NOMO-1 (cell line): Measurements from ENCODE around the gene COQ8B.
A peak's percentile ranks its signal among the peaks of the same experiment; 100 is the strongest.
"Not testable (repeated sequence)": the region's sequence is repeated elsewhere in the genome, so short reads cannot be mapped to it uniquely, and the experiment has no call there.

Experiments used
- DNase-seq, 2 experiments: peaks; one replicate each; lab custom pipeline; 2025; ENCODE audit not compliant: unreplicated experiment in 2 of 2; lab: John Stamatoyannopoulos, UW

Gene COQ8B

GRCh38 chr19:40716482-40717324 lies at the start of gene COQ8B, which contains the start of gene ITPKC:
TSS of gene COQ8B (minus strand) at chr19:40716886. CDS start at chr19:40714632, 2,254 bp downstream.
TSS of gene ITPKC (plus strand) at chr19:40717112. CDS start at chr19:40717136, 24 bp downstream.
- DNase-seq, result peak; percentile 88 to 95

- not testable (repeated sequence) for DNase-seq
Observed at GRCh38 chr19:40766385-40766784, 49.7 kb upstream of the COQ8B start.

- no peak for DNase-seq
Observed at GRCh38 chr19:40763963-40764362, 47.3 kb upstream of the COQ8B start.

- DNase-seq, result no peak
Observed at GRCh38 chr19:40763526-40763925, 46.8 kb upstream of the COQ8B start.

GRCh38 chr19:40762754-40763470 lies 46.2 kb upstream of the COQ8B start:
- no peak for DNase-seq

- DNase-seq, result no peak
Observed at GRCh38 chr19:40759352-40759751, 42.7 kb upstream of the COQ8B start.

GRCh38 chr19:40758491-40758890 lies 41.8 kb upstream of the COQ8B start:
- no peak for DNase-seq

- DNase-seq, result no peak
Observed at GRCh38 chr19:40756502-40757110, 39.9 kb upstream of the COQ8B start.

- DNase-seq, result no peak
Observed at GRCh38 chr19:40755791-40756190, 39.1 kb upstream of the COQ8B start.

- DNase-seq, result no peak
Observed at GRCh38 chr19:40755248-40755624, 38.5 kb upstream of the COQ8B start.

- DNase-seq, result peak; percentile 67 to 74
Observed at GRCh38 chr19:40754611-40755247, 38.0 kb upstream of the COQ8B start.

GRCh38 chr19:40752257-40752781 lies 35.6 kb upstream of the COQ8B start:
- DNase-seq, result no peak

GRCh38 chr19:40750874-40751537 lies 34.3 kb upstream of the COQ8B start, which contains the start of gene SNRPA:
TSS of gene SNRPA (plus strand) at chr19:40751203. CDS start at chr19:40751409, 206 bp downstream.
- peak; percentile 96 for DNase-seq

GRCh38 chr19:40750058-40750873 lies 33.6 kb upstream of the COQ8B start, which contains the start of gene ACTMAP:
TSS of gene ACTMAP (minus strand) at chr19:40750477. CDS start at chr19:40749803, 674 bp downstream.
- DNase-seq, result peak; percentile 99

- DNase-seq, result no peak
Observed at GRCh38 chr19:40747536-40747935, 30.9 kb upstream of the COQ8B start.

- no peak for DNase-seq
Observed at GRCh38 chr19:40745402-40745780, 28.7 kb upstream of the COQ8B start.

GRCh38 chr19:40744554-40745401 lies 28.1 kb upstream of the COQ8B start:
- no peak for DNase-seq

GRCh38 chr19:40743926-40744325 lies 27.2 kb upstream of the COQ8B start:
- DNase-seq, result no peak
